NCI-H524 treated with DMSO at 0.1 percent for 48 hours (cell line): ENCODE data around the gene LIN28B.
"Not testable (repeated sequence)": the region's sequence is repeated elsewhere in the genome, so short reads cannot be mapped to it uniquely, and the experiment has no call there.

Experiments
- DNase-seq: peaks from one replicate; lab custom pipeline; 2025; lab: John Stamatoyannopoulos, UW

The LIN28B gene

DNA sequence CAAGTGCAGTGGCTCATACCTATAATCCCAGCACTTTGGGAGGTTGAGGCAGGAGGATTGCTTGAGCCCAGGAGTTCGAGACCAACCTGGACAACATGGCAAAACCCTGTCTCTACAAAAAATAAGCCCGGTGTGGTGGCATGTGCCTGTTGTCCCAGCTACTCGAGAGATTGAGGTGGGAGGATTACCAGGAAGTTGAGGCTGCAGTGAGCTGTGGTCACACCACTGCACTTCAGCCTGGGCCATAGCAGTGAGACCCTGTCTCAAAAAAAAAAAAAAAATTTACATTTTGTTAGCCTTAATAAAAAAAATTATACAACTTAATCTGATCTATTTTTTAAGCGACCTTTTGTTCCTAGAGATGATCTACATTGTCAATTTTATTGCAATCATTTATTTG is 56.6 kb downstream of the LIN28B start:
- DNase-seq: not testable (repeated sequence)

GRCh38 chr6:105014448-105014847 is 57.5 kb downstream of the LIN28B start:
- no peak for DNase-seq

DNA sequence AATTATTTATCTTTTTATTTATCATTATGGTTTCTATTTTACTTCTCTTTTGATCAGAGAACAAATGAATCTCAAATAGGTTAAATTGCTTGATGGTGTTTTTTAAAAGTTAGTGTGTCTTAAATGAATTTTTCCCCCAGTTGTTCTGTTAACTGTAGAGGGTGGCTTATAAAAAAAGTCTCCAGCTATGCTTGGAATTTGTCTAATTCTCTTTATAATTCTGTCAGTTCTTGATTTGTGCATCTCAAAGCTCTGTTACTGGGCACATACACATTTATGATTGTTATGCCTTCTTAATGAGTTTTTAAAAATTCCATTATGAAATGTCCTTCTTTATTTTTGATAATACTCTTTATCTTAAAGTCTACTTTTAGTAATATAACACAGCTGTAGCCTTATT is 58.0 kb downstream of the LIN28B start:
- no peak for DNase-seq

- no peak for DNase-seq
Measured at GRCh38 chr6:105015482-105015881, 58.6 kb downstream of the LIN28B start.

- no peak for DNase-seq
Measured at GRCh38 chr6:105019285-105019684, 62.4 kb downstream of the LIN28B start.

GRCh38 chr6:105021399-105021798 is 64.5 kb downstream of the LIN28B start:
- no peak for DNase-seq

DNA sequence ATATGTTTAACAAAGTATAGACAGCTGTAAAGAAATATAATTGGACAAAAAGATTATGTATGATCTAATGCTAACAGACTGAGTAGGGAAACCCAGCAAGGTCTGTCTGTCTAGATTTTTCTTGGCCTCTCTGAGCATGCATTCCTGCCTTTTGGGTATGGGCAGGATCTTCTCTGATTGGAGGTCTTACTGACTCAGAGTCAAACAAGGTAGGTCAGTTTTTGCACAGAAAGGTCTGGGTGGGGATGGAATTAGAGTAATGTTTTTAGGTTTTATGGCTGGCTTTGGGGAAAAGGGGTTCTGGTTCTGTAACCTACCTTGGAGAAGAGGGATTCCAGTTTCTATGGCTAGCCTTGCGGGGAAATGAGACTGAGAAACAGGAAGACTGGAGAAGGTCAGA is 65.5 kb downstream of the LIN28B start:
- no peak for DNase-seq

DNA sequence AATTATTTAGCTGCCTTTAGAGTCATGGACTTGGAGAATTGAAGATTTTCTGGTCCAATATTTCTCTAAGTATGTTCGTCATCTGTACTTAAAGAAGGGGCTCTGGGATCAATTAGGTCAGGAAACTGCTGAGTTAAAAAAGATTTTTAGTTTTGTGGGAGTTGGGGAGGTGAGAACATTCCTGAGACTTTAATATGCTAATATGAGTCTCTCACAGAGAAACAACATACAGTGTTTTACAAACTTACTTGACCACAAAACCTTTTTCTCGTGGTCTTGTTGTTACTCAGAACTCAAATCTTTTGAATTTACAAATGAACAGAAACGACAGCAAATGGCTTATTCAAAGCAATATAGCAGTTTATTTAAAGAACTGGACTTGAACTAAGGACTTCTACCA is 67.9 kb downstream of the LIN28B start:
- DNase-seq: no peak

GRCh38 chr6:105028898-105029297 is 72.0 kb downstream of the LIN28B start:
- DNase-seq: no peak

DNA sequence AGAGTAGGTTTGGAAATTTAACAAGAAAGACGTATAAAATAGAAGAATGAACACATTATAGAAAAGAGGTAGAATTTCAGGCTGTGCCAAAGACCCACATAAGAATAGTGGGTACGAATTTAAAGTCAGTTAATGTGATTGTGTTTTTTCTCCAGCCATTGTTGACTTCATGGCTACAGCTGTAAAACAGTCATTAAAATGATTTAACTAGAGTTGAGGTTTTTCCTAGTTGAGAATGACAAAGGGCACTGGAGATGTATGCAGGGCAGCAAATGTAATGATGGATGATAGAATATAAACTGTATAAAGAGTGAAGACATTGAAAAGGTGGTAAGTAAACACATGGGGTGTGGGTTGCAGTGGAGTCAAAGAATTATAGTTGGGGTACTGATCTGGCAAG is 72.7 kb downstream of the LIN28B start:
- DNase-seq: no peak

DNA sequence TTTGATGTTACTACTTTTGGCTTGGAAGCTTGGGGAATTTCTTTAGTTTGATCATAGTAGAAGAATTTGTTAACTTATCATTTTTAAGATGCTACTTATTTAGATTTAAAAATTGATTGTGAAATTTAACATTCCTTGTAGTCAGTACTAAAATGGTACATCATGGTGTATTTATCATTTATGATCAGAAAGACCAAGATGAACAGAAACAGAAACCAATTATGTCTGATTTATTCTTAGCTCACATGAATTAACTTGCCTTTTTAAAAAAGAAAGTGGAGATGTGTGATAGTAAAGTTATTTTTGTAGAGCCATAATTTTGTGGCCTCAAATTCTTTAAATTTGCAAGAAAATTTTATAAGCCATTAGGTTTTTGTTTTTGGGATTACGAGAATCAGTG is 77.6 kb downstream of the LIN28B start:
- no peak for DNase-seq

- DNase-seq: no peak
Measured at GRCh38 chr6:105035299-105035698, 78.4 kb downstream of the LIN28B start.

GRCh38 chr6:105036351-105036750 is 79.4 kb downstream of the LIN28B start:
- peak; percentile 29 for DNase-seq

DNA sequence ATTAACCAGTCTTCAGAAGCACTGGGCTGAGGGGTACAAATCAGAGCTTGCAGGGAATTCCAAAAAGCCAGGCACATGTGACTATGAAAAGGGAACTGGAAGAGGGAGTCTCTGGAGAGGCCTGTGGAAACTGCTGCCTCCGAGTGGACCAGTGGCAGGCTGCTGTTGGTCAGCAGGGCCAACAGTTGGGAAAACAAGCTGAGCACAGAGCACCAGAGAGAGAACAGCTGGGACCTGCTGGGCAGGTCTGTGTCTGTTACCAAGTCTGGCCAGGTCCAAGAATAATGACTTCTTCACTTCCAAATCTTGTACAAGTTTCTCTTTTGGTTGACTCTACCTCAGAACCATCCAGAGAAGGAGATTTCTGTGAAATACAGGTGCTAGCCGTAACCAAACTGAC is 81.4 kb downstream of the LIN28B start:
- DNase-seq: no peak

DNA sequence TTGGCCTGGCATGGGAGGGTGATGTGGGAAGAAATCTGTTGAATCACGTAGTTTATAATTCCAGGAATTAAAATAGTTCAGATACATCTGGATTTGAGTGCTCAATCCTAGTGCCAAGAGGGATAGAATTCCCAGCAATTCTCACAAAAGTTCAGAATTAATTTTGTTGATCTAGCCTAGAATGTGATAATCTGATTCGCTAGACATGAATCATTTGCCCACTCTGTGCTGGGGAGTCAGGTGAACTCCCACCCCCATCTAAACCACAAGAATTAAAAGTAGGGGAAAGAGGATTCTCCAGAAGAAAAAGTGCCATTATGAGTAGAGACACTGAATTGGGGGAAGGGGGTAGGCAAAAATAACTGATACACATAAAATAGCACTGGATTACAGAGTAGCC is 85.0 kb downstream of the LIN28B start:
- no peak for DNase-seq

DNA sequence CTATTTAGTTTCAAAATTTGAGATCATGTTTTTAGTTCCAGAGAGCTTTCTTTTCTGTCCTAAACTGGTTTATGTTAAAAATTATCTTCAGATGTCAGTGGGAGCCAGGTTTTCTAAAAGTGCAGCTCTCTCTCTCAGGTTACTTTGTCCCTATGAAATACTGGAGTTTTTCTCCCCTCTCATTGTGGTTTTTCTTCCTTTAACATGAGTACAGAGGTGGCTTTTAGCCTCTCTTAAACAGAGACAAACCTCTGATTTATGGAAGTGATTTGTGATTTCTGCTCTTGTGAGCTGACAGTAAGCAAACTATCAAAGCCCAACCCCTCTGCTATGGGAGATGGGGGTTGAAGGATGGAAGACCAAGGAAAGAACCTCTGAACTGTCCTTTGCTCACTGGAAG is 85.7 kb downstream of the LIN28B start:
- DNase-seq: no peak

- DNase-seq: no peak
Measured at GRCh38 chr6:105043979-105044378, 87.1 kb downstream of the LIN28B start.

DNA sequence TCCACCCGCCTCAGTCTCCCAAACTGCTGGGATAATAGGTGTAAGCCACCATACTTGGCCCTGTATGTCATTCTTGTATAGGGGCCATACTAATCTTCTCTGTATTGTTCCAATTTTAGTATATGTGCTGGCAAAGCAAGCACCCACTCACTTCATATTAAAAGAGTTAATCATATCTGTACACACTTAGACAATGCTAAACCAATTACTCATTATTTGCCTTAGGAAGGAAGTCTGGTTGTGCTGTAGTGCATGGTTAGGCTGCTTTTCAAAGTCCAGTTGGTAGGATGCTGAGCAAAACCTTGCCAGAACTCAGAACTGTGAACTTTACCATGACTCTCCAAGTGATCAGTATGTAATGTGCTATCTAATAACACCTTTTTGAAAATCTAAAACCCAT is 88.6 kb downstream of the LIN28B start:
- no peak for DNase-seq

DNA sequence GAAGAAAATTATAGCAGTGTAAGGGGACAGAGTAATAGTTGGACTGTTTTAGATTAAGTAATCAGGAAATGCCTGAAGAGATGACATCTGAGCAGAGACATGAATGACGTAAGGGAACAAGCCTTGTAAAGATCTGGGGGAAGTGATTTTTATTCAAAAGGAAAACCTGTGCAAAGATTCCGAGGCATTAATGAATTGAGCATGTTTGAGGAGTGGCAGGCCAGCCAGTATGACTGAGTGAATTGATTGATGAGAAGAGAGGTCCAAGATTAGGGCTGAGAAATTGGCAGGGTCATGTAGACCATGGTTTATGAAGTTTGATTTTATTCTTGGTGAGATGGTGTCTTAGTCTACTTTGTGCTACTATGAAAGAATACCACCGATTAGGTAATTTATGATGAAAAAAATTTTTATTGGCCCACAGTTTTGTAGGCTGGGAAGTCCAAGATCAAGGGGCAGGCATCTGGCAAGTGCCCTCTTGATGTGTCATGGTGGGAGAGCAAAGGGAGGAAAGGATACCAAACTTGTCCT is 95.1 kb downstream of the LIN28B start:
- DNase-seq: no peak

DNA sequence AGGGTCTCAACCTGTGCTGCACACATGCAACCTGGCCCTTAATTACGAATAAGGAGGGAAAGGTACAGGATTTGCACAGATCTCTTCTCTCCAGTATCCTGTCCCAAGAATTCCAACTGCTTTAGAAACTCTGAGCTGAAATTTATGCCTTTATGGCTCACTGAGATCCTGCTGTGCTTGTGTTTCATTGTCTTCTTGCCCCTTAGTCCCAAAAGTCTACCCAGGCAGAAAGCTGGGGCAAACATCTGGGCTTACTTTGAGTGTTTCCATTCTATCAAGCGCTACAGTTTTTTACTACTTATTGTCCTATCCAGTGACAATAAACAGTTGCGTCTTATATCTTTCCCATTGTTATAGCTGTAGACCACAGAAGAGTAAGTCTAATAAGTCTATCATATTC is 99.7 kb downstream of the LIN28B start:
- DNase-seq: no peak

- DNase-seq: no peak
Measured at GRCh38 chr6:105057160-105057559, 100.3 kb downstream of the LIN28B start.

DNA sequence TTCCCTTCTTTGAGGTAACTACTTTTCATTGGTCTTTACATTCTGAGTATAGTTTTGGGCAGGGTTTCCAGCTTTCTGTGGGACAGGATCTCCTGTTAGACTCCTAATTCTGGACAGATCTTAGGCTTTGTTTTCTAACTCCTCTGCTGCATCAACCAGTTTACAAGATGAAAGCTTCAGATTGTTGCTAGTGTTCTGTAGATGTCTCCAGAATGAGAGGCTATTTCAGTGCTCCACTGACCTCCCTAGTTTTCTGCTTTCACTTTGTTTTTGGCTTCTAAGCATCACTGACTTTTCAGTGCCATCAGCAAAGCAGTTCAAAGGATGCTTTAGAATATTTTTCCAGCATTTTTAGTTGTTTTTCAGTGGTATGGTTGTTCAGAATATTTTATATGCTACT is 101.4 kb downstream of the LIN28B start:
- DNase-seq: no peak

DNA sequence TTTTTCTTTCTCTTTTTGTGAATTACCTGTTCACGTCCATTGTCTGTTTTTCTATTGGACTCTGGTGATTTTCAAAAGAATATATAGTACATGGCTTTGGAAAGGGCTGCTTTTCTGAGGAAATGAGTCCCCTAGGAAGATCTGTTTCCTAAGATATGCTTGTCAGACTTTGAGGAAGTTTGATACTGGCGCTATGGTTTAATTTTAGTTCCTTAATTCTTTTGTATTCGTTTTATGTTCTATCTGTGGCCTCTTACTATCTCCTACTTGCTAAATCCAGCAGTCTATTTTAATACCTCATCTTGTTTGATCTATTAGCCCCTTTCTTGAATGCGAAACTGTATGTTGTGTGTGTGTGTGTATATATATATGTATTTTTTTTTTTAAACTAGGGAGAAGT is 101.9 kb downstream of the LIN28B start:
- DNase-seq: no peak

DNA sequence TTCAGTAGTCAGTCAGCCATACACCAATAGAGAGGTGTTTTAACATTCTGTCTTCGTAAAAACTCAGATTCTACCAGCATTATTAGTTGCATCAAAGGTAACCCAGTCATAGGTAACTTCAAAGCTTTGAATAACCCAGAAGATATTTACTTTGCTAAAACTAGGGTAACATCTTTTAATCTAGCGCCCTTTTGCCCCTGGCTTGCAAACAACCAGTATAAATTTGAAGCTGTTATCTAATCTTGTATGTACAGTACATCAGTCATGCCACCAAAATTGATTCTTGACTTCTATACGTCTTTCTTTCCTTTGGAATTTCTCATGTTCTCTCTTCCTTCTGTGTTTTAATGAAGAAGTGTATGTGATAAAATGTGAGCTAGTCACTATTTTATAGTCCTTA is 109.3 kb downstream of the LIN28B start:
- no peak for DNase-seq

DNA sequence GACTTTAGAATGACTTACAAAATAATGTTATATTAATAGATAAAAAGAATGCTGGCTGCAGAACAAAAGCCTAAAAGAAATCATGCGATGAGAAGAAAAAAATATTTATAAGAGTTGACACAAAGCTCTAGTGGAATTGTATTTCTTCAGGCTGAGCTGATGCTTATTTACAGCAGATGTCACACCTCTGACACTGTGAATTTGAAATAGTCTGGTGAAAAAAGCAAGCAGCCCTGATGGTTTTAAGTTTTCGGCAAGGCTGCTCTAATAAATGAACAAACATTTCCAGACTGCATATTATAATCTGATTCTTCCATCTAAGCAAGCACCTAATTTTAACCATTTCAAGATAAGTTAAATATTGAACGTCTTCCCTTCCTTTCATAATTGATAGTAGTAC is 109.9 kb downstream of the LIN28B start:
- no peak for DNase-seq
